ENCODE measurements around the gene ABCF2.
A peak's percentile ranks its signal among the peaks of the same experiment; 100 is the strongest.

Gene ABCF2

DNA sequence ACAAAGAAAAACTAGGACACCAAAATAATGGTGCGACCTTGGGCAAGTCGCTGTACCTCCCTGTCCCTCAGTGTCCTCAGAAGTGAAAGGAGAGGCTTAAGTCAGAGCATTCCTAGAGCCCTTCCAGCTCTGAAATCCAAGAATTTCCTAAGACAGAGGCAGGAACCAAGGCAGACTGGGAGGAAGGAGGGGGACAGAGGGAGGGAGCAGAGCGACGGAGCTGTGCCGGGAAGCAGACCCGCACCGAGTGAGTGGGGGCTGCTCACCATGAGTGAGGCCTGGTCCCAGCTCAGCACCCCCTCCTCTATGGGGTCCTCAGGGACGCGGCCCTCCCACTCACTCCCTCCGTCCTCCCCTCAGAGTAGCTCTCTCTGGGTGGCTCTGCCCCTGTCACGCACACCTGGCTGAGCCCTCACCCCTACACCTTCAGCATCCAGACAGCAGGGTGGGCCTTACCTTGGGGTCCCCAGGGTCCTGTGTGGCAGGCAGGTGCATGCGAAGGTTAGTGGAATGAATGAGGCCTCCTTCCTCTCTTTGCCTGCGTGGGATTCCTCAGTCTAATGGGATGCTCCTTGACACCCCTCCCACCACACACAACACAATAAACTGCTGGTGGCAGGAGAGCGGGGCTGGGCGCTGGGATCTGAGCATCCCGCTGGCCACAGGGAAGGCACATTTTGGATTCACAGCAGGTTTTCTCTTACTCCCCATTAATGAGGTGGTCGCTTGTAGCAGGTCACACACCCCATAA lies 26.1 kb upstream of the ABCF2 start:
- DNase-seq (ENCODE audit: low read depth) = no peak

DNA sequence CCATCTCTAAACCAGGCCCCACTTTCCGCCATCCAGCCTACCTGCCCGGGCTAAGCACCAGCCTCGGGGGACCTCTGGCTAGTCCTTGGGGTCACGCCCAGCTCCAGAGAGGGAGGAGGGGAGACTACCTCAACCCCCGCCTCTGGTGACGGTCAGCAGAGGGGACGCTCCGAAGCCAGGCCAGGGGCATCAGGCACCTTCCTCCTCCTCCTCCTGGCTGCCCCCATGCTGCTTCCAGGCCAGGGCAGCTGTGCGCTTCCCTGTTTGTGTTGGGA lies 25.5 kb upstream of the ABCF2 start:
- DNase-seq (ENCODE audit: low read depth) = no peak

DNA sequence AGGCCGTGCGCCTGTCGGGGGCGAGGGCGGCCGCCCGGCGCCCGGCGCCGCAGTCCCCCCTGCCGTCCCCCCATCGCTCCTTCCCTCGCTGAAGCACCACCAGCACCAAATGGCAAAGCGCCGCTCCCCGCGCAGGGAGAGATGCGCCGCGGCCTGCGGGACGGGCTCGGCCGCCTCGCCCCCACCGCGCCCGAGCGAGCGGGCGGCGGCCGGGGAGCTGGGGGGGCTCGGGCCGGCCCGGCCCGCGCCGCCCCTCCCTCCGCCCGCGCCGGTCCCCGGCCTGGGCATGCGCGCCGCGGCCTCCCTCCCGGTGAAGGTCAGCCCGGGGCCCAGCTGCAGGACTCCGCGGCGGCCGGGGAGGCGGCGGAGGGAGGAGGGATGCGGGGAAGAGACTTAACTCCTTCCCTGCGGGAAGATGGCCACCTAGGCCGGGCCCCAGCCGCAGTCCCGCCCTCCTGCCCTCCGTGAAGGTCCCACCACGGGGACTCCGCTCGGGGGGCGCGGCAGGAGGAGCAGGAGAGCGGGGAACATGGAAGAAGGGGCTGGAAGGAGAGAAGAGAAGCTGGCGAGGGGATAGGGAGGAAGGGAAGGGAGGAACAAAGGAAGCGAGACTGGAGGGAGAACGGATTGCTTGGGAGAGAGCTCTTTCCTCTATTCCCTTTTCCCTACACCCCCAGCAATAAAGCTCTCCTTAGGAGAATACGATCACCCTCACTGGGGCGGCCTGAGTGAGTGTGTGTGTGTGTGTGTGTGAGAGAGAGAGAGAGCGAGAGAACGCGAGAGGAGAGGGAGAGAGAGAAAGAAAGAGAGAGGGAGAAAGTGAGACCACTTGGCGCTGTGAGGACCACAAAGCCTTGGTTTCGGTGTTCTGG lies 24.9 kb upstream of the ABCF2 start:
- DNase-seq (ENCODE audit: low read depth) = no peak

DNA sequence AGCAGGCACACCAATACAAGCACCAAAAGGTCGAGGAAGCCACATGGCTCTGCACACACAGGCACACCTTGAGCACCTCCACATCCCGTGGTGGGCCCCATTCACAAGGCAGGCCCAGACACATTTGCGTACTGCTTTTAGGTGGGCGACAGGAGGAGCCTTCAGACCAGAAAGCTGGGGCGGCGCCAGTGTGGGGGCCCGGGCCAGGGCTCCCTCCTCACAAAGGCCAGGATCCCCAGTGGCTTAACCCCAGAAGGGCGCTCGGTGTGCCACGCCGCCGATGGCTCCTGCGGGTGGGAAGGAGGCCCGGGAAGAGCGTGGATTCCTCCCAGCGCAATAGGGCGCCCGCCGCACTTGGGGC lies 24.3 kb upstream of the ABCF2 start:
- DNase-seq (ENCODE audit: low read depth) = no peak

DNA sequence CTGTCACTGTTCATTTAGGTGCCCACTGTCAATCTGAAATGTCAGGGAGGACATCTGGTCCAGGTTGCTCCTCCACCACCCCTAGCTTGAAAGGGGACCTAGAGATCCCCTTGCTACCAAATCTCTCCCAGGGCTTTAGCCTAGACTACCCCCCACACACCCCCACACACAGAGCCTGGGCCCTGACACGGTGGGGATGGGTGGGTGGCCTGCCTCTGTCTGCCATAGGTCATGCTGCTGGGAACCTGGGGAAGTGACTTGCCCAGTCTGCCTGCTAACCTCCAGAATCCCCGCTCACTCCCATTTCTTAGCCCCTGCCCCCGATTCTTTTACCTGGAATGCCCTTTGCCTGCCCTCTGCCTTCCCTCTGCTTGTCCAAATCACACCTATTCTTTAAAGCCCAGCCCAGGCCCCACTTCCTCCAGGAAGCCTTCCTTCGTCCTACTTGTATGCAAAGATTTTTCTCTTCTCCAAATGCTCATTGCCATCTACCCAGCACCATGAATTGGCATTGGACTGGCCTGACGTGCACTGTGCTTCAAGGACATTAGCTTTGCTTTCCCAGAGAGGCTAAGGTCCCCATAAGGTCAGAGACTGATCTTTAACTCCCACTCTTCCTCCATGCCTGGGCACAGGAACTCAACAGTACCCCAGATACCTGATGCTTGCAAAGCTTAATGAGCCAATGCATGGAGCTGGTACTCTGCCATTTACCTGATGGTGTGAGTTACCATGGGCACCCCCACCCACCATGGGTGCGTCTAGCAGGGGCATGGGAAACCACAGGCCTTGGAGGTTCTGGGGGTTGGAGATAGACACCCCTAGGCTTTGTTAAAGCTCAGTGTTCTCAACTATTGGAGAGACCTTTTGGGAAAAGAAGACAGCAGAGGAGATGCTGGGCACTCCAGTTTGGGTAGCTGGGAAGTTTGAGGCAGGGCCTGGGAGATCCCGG lies 23.5 kb upstream of the ABCF2 start:
- no peak for DNase-seq (ENCODE audit: low read depth)

DNA sequence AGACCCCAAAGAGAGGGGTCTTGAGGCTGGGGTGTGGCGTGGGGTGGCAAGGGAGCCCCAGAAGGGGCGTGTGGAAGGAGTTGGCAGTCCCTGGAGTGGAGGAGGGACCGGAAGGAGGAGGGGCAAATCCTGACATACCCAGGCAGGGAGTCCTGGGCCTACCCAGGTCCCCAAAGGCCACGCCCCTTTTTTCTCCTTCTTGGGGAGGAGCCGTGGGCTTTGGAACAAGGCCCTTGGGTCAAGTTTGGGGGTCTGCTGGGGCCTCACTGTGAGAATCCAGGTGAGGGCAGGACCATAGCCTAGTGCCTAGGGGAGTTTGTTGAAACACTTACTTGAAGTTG lies 22.7 kb upstream of the ABCF2 start:
- DNase-seq (ENCODE audit: low read depth) = no peak

DNA sequence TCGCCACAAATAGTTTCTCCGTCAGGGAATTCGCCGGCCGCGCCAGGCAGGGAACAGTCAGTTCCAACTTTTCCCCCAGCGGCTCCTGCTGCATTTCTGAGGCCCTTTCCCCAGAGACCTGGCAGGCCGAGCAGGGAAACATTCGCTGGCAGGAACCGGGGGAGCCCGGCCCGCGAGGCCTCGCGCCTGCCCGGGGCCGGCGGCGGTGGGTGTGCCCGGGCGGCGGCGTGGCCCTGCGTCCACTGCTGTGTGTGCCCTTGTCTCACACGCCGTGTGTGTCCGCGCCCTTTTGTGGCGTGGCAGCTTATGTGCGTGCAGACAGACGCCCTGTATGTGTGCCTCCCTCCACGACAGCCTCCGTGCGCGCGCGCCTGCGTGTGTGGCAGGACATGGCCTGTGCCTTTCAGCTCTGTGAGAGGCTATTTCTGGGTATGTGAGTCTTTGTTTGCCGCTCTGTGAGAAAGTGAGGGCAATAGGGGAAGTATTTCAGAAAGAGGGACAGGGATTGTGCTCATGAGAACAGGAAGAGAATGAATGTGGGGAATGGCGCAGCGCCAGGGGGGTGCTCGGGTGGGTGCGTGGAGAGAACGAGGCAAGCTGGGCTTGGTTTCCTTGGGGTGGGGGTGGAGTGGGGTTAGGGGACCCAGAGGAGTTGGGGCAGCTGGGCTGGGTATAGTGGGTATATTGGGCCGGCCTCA lies 22.2 kb upstream of the ABCF2 start:
- DNase-seq (ENCODE audit: low read depth) = peak; percentile 38

DNA sequence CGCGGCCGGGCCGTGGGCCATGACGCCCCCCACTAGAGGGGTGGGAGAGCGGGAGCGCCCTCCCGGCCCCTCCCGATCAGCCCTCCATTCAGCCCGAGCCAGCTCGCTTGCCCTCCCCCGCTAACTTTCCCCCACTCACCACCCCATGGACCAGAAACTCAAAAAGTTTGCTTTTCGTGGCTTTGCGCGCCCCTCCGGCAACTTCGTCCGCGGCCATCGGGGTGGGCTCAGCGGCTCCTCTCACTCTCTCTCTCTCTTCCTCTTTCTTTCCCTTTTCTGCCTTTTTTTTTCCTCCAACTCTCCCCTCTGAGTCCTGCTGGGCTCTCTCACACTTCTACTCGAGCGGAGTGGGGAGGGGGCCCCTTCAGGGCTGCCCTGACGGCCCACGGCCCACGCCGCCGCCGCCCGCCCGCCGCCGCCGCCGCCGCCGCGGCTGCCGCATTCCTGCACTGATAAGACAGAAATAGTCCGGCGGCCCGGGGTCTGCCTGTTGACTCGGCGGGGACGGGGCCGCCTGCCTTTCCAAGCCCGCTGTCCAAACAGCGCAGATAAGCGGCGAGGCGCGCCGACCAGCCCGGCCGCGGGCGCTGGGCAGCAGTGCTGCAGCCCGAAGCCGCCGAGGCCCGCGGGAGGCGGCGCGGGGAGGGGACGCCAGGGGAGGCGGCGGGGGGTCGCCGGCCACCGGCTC lies 21.5 kb upstream of the ABCF2 start, which contains the start of gene SMARCD3:
TSS of gene SMARCD3 (minus strand) at position 349 of the 688 bp plus-strand sequence. CDS start at position 217, 132 bp downstream.
- DNase-seq (ENCODE audit: low read depth) = no peak

DNA sequence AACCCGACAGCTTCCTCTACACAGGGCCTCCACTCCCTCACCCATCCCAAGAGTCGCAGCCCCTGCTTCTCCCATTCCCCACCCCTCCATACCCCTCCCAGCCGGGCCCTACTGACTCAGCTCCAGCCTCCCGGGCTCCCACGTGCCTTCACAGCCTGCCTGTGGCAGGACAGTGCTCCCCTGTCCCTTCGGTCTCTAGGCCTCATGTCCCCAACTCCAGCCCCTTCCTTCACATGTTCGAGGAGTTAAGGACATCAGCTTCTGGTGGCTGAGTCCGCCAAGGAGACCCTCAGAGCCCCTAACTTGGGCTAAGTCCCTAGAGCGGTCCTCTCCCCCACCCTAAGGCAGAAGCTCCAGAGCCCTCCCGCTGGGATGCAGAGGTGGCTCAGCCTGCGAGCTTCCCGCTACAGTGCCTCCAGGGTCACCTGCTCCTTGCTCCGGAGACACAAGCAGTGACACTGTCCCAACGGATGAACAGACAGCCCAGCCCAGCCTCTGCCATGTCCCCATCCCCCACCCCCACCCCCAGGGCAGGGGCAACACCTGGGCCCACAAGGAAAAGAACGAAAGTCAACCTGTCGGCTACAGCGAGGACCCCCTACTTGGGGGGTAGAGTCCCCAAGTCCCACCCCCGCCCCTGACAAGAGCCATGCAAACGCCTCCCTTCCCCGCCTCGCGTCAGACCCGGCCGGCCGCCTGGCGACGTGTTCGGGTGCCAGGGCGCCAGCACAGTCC lies 20.8 kb upstream of the ABCF2 start:
- DNase-seq (ENCODE audit: low read depth) = no peak

DNA sequence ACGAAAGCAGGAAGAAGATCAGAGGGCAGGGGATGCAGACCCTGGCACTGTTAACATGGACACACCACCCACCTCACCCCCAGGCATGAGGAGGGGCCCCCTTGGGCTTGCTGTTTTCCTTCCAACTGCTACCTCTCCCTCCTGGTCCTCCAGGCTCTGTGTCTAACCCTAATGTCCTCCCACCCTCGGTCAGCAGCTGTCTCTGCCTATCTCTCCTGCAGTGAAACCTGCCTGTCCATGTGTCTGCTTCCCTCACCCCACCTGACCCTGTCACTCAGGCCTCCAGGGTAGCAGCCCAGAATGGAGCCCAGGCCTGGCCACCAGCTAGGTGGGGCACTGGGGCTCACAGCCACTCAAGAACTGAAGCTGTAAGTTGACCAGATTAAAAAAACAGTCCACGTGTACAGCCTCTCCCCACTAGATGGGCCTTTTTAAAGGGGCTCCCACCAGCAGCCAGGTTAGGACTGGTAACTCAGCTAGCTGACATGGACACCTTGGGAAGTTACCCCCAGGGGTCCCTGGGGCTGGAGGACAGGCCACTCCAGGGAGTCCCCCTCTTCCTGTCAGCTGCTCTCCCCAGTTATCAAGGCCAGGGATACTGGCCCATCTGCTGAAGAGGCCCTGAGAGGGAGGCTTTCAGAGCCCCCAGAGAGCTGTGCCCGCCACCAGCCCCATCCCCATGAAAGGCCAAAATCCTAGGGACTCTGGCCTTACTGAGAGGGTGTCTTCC lies 20.0 kb upstream of the ABCF2 start:
- DNase-seq (ENCODE audit: low read depth) = no peak

DNA sequence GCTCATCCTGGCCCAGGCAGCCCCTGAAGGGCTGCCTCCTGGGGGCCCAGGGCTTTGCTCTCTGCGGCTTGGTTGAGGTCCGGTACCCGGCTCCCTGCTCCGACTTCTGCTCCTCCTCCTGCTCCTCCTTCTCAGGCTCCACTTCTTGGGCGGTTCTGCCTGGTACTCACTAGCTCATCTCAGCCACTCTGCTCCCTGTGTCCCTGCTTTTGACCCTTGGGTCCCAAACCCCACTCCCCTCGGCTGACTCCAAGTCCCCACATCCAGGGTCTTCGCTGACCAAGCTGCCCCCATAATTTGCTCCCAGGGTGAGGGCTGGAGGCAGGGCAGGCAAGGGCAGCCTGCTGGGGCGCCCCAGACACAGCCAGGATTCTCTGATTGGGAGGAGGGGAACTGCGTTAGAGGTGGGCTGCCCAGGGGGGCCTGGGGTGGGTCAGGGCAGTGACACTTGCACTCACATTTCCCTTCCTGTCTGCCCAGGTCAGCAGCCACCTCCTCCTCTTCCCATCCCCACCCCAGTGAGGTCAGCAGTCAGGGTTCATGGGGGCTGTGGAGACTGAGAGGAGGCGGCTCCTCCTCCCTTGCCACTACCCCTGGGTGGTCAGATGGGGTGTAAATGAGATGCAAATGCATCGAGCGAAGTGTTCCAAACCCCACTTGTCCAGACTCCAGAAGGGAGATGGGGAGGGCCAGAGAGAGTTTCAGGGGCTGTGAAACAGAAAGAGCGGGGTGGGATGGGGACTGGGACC lies 19.3 kb upstream of the ABCF2 start:
- no peak for DNase-seq (ENCODE audit: low read depth)

DNA sequence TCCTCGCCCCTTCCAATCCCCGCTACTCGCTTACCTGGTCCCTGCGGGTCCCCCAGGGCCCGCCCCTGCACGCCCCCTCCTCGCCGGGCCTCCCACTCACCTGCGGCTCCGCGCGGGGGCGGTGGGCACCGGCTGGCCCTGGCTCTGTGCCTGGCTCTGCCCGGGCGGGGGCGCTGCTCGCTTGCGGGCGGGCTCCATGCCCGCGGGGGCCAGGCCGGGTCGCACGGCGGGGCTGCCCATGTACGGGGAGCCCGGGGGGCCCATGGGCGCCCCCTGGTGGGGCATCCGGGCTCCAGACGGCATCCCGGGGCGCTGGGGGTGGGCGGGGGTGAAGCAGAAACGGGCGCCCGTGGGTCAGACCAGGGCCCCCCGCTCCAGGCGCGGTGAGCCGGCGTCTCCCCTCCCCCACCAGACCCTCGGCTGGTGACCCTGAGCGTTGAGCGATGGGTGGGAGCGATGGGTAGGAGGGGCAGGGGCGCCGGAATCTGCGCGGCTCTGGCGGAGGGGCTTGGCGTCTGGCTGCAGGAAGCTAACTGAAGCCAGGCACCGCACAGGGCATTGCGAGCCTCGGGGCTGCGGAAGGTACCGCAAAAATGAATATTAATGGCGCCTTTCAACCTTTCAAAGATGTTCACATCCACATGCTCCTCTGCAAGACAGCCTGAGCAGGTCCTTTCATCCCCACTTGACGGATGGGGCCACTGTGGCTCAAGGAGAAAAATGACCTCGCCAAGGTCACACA lies 18.5 kb upstream of the ABCF2 start:
- DNase-seq (ENCODE audit: low read depth) = no peak

DNA sequence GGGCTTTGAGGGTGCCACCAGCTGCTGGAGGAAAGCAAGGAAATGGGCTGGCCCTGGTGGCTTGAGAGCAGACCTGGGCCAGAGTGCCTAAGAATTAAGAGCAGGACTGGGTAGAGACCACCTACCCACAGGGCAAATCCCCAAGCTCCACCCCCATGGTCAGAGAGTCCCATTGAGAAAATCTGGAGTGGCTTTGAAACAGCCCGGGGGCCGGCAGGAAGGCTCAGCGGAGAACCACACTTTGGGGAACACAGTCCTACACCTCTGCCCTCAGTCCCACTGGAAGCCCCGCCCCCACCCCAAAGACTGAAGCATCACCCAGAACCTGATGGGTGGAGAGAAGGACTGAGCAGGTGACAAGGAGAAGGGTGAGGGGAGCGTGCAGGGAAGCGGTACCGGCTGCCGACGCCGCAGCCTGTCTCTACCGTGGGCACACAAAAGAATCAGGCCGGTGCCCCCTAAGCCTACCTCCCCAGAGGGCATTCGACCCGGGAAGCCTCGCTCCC lies 17.9 kb upstream of the ABCF2 start:
- DNase-seq (ENCODE audit: low read depth) = no peak

DNA sequence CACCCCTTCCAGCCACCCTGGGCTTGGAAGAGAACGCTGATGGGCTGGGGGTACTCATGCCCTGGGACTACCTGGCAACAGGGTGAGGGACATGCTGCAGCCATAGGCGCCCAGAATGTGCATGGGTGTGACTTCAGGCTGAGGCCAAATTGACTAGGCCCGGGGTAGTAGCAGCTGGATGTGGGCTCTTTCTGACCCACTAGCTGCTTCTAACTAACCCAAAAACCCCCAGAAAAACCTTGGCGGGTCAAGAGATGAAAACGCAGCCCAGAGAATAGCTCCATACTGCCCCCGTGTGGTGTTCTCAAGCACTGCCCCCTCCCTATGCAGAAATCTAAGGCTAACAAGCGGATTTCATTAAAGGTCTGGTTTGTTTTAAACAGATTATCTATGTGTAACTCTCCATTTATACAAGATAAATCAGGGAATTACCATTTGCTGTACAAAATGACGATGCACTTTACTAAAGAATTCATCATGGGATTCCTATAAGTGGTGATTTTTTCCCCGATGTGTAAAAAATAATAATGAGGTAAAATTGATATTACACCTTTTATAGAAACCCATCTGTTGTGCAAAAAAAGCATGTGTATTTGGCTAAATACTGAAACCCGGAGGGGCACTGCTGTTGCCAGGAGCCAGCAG lies 17.3 kb upstream of the ABCF2 start:
- no peak for DNase-seq (ENCODE audit: low read depth)

DNA sequence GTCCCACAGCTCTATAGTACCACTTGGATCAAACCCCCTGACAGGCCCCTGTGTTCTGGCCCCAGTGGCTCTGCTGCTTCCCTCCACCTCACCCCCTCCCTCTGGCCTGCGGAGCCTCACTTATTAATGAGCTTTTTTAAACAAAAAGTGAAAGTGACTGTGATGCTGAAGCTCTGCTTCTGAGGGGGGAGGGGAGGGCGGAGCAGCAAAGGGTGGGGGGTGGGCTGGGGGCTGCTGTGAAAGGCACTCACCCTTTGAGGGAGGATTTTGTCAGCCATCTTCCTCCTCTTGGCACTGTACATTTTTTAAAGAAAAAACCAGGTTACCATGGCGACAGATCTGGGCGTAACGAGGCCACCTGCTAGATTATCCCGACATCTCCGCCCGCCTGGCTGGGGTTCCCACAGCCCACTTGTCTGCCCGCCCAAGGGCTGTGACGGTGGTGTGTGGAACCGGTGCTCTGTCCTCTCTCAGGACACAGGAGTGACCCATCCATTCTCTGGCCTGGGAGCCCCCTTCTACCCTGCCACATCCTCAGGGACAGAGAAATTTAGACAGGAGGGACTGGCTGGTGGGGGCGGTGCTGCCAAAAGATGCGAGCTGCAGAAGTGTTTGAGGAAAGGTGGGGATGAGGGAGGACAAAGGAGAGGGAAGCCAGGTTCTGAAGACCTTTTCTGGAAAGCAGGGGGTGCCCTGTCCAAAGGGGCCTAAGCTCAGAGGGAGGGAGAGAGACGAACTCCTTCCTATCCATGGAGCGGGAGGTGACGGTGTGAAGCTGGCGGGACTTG lies 16.6 kb upstream of the ABCF2 start:
- no peak for DNase-seq (ENCODE audit: low read depth)

DNA sequence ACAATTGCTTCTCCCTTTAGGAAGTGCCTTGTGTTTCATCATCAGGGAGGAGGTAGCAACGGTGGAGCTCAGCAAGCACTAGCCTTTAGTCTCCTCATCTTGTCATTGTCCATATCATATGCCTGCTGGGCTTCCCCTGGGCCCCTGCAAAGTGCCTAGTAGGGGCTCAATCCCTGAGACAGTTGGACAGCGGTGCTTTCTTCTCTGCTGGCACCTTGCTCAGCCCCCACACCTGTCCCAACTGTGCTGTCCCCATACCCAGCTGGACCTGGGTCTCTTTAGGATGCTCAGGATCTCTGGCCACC lies 16.0 kb upstream of the ABCF2 start:
- no peak for DNase-seq (ENCODE audit: low read depth)

Measured in GM04504 (cell line).